BLaER1 (cell line): Measurements from ENCODE around the gene ARHGEF37.

ENCODE experiments used
- H3K27ac ChIP-seq: shearing (Covaris generic); formaldehyde crosslinking; 2 replicates; pipeline ENCODE4 v1.8.1; 2022
- H3K27me3 ChIP-seq: shearing (Covaris generic); formaldehyde crosslinking; 2 replicates; pipeline ENCODE4 v1.8.1; 2022
- H3K36me3 ChIP-seq: shearing (Covaris generic); formaldehyde crosslinking; 2 replicates; pipeline ENCODE4 v1.8.1; 2022
- H3K4me1 ChIP-seq: shearing (Covaris generic); formaldehyde crosslinking; 2 replicates; pipeline ENCODE4 v1.8.1; 2022
- H3K4me2 ChIP-seq: shearing (Covaris generic); formaldehyde crosslinking; 2 replicates; pipeline ENCODE4 v1.8.1; 2022
- H3K4me3 ChIP-seq: shearing (Covaris generic); formaldehyde crosslinking; 2 replicates; pipeline ENCODE4 v1.8.1; 2022
- H3K9ac ChIP-seq: shearing (Covaris generic); formaldehyde crosslinking; 2 replicates; pipeline ENCODE4 v1.8.1; 2022
- H3K9me3 ChIP-seq: shearing (Covaris generic); formaldehyde crosslinking; 2 replicates; pipeline ENCODE4 v1.8.1; 2022
- H4K20me1 ChIP-seq: shearing (Covaris generic); formaldehyde crosslinking; 2 replicates; pipeline ENCODE4 v1.8.1; 2022
- Cebpa-rat ChIP-seq: shearing (Covaris generic); IDR thresholded peaks from 2 replicates; pipeline ENCODE4 v1.8.1; 2022

The ARHGEF37 gene

DNA sequence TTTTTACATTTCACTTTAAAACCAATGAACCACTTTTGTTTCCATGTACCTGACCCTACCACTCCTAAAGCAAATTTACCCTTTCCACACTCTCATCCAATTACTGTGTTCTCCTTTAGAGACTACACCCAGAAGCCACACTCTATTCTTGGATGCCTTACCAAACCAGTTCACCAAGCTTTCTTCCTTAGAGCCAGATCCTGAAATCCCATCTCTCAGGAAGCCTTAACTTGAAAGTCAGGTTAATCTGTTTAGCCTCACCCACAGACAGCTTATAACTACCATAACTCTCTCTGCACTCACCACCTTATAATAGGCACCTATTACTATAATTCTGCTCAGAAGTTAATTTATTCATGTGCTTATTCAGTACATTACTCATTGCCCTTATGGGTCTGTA lies 34.3 kb upstream of the ARHGEF37 start:
- Histone ChIP-seq H3K4me1 (peaks cover 33% of the 10 kb centered on the region), H3K4me2 (no peak overlapping the region), H3K27me3 (no peaks in the 10 kb centered on the region), H3K9me3 (no peaks in the 10 kb centered on the region), H3K36me3 (peaks cover 73% of the 10 kb centered on the region), H3K4me3 (no peak overlapping the region), H3K9ac (no peak overlapping the region), H3K27ac (no peak overlapping the region), H4K20me1 (peaks cover 80% of the 10 kb centered on the region)
- TF ChIP-seq Cebpa-rat = no peak

- Histone ChIP-seq H4K20me1 (peaks cover 56% of the 10 kb centered on the region), H3K27me3 (no peaks in the 10 kb centered on the region), H3K9ac (peak overlapping the region; percentile 99), H3K4me2 (peak overlapping the region; percentile 85), H3K4me3 (peak overlapping the region; percentile 93), H3K27ac (peak overlapping the region; percentile 98), H3K4me1 (peaks cover 40% of the 10 kb centered on the region), H3K9me3 (no peaks in the 10 kb centered on the region), H3K36me3 (peaks cover 51% of the 10 kb centered on the region)
- no peak for TF ChIP-seq Cebpa-rat
Measured at GRCh38 chr5:149549461-149550267, 31.6 kb upstream of the ARHGEF37 start.

DNA sequence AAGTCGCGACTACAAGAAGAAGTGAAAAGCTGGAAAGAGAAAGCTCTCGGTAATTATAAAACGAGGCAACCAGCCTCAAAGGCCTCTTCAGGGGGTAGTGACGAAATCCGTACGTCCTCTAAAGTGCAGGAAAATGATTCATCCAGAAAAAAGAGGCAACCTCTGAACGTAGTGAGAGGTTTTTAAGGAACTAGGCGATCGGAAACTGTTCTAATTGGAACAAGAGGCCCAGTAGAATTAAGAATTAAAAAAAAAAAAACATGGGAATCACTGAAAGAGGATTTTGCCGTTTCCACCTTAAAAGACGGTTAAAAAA lies 31.1 kb upstream of the ARHGEF37 start:
- Histone ChIP-seq H4K20me1 (peaks cover 50% of the 10 kb centered on the region), H3K9me3 (no peaks in the 10 kb centered on the region), H3K4me1 (peaks cover 40% of the 10 kb centered on the region), H3K9ac (peak overlapping the region; percentile 99), H3K27me3 (no peaks in the 10 kb centered on the region), H3K36me3 (peaks cover 45% of the 10 kb centered on the region), H3K4me3 (peak overlapping the region; percentile 93), H3K4me2 (peak overlapping the region; percentile 85), H3K27ac (peak overlapping the region; percentile 98)
- TF ChIP-seq Cebpa-rat = no peak

GRCh38 chr5:149550594-149551226 lies 30.6 kb upstream of the ARHGEF37 start:
- peaks cover 40% of the 10 kb centered on the region for H3K36me3 ChIP-seq
- H3K4me1 ChIP-seq = peaks cover 40% of the 10 kb centered on the region
- H3K9ac ChIP-seq = peak overlapping the region; percentile 99
- peaks cover 46% of the 10 kb centered on the region for H4K20me1 ChIP-seq
- H3K9me3 ChIP-seq = no peaks in the 10 kb centered on the region
- H3K4me2 ChIP-seq = peak overlapping the region; percentile 85
- H3K27ac ChIP-seq = peak overlapping the region; percentile 98
- peak overlapping the region; percentile 93 for H3K4me3 ChIP-seq
- H3K27me3 ChIP-seq = no peaks in the 10 kb centered on the region
- TF ChIP-seq Cebpa-rat = no peak

DNA sequence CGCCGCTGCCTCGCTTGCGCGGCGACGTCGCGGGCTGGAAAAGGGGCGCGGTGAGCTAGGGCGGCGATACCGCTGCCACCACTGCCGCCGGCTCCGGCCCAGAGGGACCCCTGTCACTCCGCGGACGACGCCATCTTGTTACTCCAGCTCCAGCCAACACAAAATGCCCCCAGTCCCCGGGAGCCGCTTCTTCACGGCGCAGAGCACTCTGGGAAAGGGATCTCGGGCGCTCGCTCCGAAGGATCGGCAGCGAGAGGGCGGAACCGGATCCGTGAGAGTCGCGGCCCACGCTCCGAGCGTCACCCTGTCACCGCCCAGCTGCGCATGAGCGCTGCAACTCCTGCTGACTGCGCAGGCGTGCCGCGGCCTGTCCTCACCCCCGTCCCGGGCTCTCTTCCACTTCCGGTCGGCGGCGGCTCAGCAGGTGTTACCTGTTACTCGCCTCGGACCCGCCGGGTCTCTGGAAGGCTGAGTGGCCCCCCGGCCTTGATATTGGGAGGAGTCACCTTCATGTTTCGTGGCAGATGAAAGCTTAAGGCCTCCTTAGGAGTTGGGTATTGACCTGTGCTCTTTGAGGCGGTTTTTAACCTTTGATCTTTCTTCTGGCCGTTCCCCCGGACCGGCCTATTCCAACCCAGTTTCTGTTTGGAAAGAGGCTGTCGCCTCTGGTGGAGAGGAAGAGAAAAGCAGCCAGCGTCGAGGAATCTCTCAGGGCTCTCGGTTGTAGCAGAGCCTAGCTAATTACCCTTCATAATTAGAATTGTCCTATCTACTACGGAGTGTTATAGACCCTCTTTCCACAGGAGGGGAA lies 29.9 kb upstream of the ARHGEF37 start, which contains the start of gene CSNK1A1:
Gene CSNK1A1, minus strand, starts transcription at position 213 of the 811 bp plus-strand sequence. CDS start 475 bp downstream, outside the sequence.
- Histone ChIP-seq H3K36me3 (peaks cover 33% of the 10 kb centered on the region), H3K4me2 (peak within 1 kb of the TSS; percentile 90), H3K9me3 (no peaks in the 10 kb centered on the region), H3K27ac (peak within 1 kb of the TSS; percentile 98), H3K4me3 (peak within 1 kb of the TSS; percentile 93), H3K9ac (peak within 1 kb of the TSS; percentile 99), H3K4me1 (peaks cover 40% of the 10 kb centered on the region), H3K27me3 (no peaks in the 10 kb centered on the region), H4K20me1 (peaks cover 38% of the 10 kb centered on the region)
- TF ChIP-seq Cebpa-rat = no peak

DNA sequence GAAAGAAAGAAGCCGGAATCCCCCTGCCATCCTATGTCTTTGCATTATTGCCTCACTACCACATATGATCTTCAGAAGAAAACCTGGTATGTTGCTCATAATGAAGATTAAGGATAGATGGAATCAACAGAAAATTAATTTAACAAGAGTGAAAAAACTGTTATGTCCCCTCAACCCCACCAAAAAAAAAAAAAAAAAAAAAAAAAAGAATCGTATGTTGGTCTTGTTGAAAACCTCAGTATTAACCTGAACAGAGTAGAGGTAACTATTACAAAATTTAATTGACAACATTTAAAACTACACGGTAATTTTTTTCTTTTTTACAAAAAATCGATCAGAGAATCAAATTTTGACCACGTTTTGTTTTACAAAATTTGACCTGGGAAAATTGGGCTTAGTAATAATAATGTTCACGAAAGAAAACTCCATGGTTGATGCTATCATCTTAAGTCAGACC lies 29.2 kb upstream of the ARHGEF37 start:
- no peaks in the 10 kb centered on the region for H3K9me3 ChIP-seq
- H3K4me1 ChIP-seq = peaks cover 38% of the 10 kb centered on the region
- H3K4me2 ChIP-seq = peak overlapping the region; percentile 90
- peak overlapping the region; percentile 93 for H3K4me3 ChIP-seq
- peak overlapping the region; percentile 98 for H3K27ac ChIP-seq
- peak overlapping the region; percentile 99 for H3K9ac ChIP-seq
- H3K36me3 ChIP-seq = peaks cover 27% of the 10 kb centered on the region
- no peak for TF ChIP-seq Cebpa-rat
- peaks cover 32% of the 10 kb centered on the region for H4K20me1 ChIP-seq
- H3K27me3 ChIP-seq = no peaks in the 10 kb centered on the region

GRCh38 chr5:149552553-149553160 lies 28.6 kb upstream of the ARHGEF37 start:
- no peak overlapping the region for H3K4me3 ChIP-seq

GRCh38 chr5:149559706-149560105 lies 21.6 kb upstream of the ARHGEF37 start:
- Histone ChIP-seq H3K4me3 (no peak overlapping the region), H3K9ac (no peak overlapping the region), H3K4me1 (peaks cover 14% of the 10 kb centered on the region), H3K9me3 (no peaks in the 10 kb centered on the region), H3K4me2 (no peak overlapping the region), H3K27ac (no peak overlapping the region), H3K27me3 (no peaks in the 10 kb centered on the region), H3K36me3 (no peaks in the 10 kb centered on the region), H4K20me1 (no peaks in the 10 kb centered on the region)
- no peak for TF ChIP-seq Cebpa-rat

More at GRCh38 chr5:149552553-149553160, 28.6 kb upstream of the ARHGEF37 start:
- no peak overlapping the region for H3K9ac ChIP-seq
- H3K36me3 ChIP-seq = peaks cover 22% of the 10 kb centered on the region
- H3K4me2 ChIP-seq = peak overlapping the region; percentile 90
- no peak for TF ChIP-seq Cebpa-rat
- H4K20me1 ChIP-seq = peaks cover 26% of the 10 kb centered on the region
- no peak overlapping the region for H3K27ac ChIP-seq
- H3K27me3 ChIP-seq = no peaks in the 10 kb centered on the region
- H3K4me1 ChIP-seq = peaks cover 33% of the 10 kb centered on the region
- no peaks in the 10 kb centered on the region for H3K9me3 ChIP-seq

- H3K9ac ChIP-seq = 0 out of 2 replicates have a peak overlapping the region, but pooled peaks have one; percentile 17
- H3K4me1 ChIP-seq = peaks cover 14% of the 10 kb centered on the region
- H4K20me1 ChIP-seq = no peaks in the 10 kb centered on the region
- H3K4me2 ChIP-seq = peak overlapping the region; percentile 36; the same call in 1 of the 2 replicates
- H3K9me3 ChIP-seq = no peaks in the 10 kb centered on the region
- no peaks in the 10 kb centered on the region for H3K27me3 ChIP-seq
- H3K27ac ChIP-seq = no peak overlapping the region
- no peaks in the 10 kb centered on the region for H3K36me3 ChIP-seq
- no peak overlapping the region for H3K4me3 ChIP-seq
- no peak for TF ChIP-seq Cebpa-rat
Measured at GRCh38 chr5:149561848-149562247, 19.4 kb upstream of the ARHGEF37 start.
